GM12891 (cell line): ENCODE results near the gene CLEC1B.

Experiments used
- PAX5 ChIP-seq: IDR thresholded peaks from 2 replicates; pipeline ENCODE4 v1.6.1; 2011; ENCODE audit warnings: low read length, moderate library complexity, mild to moderate bottlenecking; ENCODE audit not compliant: insufficient read depth, severe bottlenecking
- POLR2A ChIP-seq: IDR thresholded peaks from 2 replicates; pipeline ENCODE4 v1.6.1; 2011; ENCODE audit warnings: low read depth, low read length, control low read depth
- POLR2AphosphoS5 ChIP-seq: IDR thresholded peaks from 2 replicates; pipeline ENCODE4 v1.6.1; 2011; ENCODE audit warnings: low read depth, low read length, control low read depth
- POU2F2 ChIP-seq: IDR thresholded peaks from 2 replicates; pipeline ENCODE4 v1.6.1; 2011; ENCODE audit warnings: low read depth, mild to moderate bottlenecking, control low read depth, low read length, moderate library complexity
- SPI1 ChIP-seq: IDR thresholded peaks from 2 replicates; pipeline ENCODE4 v1.6.1; 2011; ENCODE audit warnings: low read depth, low read length, control low read depth
- TAF1 ChIP-seq: IDR thresholded peaks from 2 replicates; pipeline ENCODE4 v1.6.1; 2011; ENCODE audit warnings: low read depth, low read length, control low read depth

DNA sequence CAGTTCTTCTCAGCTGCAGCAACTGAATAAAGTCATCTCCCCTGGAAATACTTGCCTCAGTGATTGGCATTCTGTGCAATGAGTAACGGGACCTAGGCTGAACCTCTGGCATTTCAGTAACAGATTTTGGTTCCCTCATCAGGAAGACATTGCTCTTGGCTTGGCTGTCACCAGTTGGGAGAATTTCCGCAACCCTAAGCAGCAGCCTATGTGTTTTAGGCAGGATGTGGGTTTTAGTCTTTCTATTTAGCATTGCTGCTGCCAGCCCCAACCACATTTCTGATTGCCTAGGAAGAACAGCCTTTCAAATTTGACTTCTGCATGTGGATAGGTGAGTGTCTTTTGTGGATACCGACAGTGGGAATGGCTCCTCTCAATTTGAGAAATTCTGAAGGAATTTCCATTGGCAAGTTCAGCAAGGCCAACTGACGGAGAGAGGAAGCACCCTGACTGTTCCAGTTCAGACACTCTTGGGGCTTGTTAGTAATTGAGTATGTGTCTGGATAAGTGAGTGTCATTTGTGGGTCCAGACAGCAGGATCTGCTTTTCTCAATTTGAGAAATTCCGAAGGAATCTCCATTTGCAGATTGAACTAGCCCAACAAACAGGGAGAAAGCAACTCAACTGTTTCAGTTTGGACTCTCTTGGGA lies 47.8 kb downstream of the CLEC1B start:
- TF ChIP-seq POLR2A (no peak), POLR2AphosphoS5 (no peak), TAF1 (no peak), POU2F2 (no peak), SPI1 (no peak), PAX5 (no peak)
